Activated CD4-positive, alpha-beta T cell treated with anti-CD3 and anti-CD28 coated beads, Interleukin-2, amount 50 U/mL, for 1 hour (primary cell): ENCODE measurements around the gene HFE.
"Not testable (repeated sequence)": the region's sequence is repeated elsewhere in the genome, so short reads cannot be mapped to it uniquely, and the experiment has no call there.

ENCODE experiments used
- DNase-seq: peaks from one replicate; pipeline ENCODE4 v3.0.0-alpha.2; 2020

The HFE gene, protein sequence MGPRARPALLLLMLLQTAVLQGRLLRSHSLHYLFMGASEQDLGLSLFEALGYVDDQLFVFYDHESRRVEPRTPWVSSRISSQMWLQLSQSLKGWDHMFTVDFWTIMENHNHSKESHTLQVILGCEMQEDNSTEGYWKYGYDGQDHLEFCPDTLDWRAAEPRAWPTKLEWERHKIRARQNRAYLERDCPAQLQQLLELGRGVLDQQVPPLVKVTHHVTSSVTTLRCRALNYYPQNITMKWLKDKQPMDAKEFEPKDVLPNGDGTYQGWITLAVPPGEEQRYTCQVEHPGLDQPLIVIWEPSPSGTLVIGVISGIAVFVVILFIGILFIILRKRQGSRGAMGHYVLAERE

DNA sequence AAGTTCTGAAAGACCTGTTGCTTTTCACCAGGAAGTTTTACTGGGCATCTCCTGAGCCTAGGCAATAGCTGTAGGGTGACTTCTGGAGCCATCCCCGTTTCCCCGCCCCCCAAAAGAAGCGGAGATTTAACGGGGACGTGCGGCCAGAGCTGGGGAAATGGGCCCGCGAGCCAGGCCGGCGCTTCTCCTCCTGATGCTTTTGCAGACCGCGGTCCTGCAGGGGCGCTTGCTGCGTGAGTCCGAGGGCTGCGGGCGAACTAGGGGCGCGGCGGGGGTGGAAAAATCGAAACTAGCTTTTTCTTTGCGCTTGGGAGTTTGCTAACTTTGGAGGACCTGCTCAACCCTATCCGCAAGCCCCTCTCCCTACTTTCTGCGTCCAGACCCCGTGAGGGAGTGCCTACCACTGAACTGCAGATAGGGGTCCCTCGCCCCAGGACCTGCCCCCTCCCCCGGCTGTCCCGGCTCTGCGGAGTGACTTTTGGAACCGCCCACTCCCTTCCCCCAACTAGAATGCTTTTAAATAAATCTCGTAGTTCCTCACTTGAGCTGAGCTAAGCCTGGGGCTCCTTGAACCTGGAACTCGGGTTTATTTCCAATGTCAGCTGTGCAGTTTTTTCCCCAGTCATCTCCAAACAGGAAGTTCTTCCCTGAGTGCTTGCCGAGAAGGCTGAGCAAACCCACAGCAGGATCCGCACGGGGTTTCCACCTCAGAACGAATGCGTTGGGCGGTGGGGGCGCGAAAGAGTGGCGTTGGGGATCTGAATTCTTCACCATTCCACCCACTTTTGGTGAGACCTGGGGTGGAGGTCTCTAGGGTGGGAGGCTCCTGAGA lies at the start of gene HFE:
TSS of gene HFE (plus strand) at position 146 of the 832 bp plus-strand sequence. CDS start at position 158, 12 bp downstream.
- peak; percentile 18 for DNase-seq

DNA sequence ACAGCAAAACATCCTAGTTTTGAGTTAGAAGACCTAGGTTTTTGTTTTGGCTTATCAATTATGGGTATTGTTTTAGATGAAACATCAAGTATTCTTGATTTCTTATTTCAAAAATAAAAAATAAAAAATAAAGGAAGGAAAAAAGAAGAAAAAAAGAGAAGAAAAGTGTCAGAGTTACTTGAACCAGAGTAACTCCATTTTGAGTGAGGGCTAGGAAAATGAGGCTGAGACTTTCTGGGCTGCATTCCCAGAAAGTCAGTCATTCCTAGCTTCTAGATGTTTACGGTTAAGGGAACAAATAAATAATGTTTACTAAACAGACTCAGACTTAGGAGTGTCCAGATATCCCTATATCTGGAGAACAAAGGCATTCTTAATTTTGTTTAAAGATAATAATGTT lies 45.3 kb upstream of the HFE start:
- no peak for DNase-seq

DNA sequence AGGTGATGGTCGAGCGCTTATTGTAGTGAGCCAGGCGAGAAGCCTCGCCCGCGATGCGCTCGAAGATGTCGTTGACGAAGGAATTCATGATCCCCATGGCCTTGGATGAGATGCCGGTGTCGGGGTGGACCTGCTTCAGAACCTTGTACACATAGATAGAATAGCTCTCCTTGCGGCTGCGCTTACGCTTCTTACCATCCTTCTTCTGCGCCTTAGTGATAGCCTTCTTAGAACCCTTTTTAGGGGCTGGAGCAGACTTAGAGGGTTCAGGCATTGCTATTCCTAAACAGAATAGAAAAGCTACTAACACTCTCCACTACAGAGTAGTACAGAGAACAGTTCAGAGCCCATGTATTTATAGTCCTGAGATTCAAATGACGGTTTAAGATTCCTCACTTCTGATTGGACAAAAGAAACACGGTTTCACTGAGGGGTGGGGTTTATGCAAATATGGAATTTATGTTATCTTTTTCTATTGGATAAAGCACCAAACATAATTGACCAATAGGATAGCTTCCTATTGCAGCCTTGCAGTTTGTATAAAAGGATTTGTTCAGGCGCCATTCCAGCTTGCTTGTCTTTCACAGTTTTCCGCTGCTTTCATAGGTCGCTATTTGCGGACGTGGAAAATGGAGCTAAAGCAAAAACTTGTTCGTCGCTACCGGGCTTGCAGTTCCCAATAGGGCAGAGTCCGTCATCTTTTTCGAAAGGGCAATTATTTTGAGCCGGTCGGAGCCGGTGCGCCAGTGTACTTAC lies 43.7 kb upstream of the HFE start:
- peak; percentile 54 for DNase-seq

DNA sequence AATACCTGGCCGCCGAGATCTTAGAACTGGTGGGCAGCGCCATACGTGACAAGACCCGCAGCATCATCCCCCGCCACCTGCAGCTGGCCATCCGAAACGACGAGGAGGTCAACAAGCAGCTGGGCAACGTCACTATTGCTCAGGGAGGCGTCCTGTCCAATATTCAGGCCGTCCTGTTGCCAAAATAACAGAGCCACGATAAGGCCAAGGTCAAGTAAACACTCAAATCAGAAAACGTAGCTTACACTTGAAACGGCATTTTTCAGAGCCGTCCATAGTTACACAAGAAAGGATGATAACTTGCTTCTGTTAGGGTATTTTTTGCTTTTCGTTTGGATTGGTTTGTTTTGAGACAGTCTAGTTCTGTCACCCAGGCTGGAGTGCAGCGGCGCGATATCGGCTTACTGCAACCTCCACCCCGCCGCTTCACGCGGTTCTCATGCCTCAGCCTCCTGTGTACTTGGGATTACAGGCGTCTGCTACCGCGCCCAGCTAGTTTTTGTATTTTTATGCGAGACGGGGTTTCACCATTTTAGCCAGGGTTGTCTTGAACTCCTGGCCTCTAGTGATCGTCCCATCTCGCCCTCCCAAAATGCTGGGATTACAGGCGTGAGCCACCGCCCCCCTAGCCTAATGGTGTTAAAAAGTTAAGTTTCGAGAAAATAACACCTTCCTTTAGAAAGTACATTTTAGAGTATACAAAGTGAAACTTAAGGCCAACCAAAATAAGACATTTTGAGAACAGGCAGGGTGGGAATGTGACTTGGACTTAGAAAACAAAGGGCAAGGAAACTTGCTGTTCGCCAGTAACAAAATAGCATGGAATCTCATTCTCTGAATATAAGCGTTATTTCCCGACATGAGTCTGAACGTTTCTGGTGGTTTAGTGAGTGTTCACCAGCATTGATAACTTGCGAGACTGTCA lies 42.8 kb upstream of the HFE start:
- peak; percentile 31 for DNase-seq

DNA sequence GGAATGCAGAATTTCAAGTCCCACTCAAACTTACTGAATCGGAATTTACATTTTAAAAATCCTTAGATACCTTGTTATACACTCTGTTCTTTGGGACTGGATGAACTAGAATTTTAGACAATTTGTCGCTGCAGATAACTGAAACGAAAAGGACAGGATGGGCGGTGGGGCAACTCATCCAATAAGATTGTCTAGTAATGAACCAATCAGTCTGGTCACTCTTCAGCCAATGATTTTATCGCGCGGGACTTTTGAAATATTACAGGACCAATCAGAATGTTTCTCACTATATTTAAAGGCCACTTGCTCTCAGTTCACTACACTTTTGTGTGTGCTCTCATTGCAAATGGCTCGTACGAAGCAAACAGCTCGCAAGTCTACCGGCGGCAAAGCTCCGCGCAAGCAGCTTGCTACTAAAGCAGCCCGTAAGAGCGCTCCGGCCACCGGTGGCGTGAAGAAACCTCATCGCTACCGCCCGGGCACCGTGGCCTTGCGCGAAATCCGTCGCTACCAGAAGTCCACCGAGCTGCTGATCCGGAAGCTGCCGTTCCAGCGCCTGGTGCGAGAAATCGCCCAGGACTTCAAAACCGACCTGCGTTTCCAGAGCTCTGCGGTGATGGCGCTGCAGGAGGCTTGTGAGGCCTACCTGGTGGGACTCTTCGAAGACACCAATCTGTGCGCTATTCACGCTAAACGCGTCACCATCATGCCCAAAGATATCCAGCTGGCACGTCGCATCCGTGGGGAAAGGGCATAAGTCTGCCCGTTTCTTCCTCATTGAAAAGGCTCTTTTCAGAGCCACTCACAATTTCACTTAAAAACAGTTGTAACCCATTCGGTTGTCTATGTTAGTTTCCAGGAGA lies 41.9 kb upstream of the HFE start:
- peak; percentile 64 for DNase-seq

DNA sequence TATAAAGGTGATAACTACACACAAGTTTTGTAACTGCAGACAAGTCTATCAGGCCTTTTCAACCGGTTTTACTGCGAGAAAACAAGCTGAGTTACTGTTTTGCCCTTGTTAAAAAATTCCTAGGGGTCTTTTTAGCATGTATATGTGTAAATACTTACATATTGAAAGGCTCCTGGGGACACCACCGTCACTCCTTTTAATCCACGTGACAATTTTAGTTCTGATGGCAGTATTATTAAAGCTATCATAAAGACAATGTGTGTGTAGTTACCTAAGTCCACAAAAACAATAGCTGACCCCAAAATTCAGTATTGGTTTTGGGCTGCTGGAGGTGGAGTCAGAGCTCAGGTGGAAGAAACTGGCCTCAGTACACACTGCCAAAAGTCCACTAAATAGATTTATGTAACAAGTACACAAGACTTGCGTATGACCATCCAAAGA lies 41.3 kb upstream of the HFE start:
- no peak for DNase-seq

DNA sequence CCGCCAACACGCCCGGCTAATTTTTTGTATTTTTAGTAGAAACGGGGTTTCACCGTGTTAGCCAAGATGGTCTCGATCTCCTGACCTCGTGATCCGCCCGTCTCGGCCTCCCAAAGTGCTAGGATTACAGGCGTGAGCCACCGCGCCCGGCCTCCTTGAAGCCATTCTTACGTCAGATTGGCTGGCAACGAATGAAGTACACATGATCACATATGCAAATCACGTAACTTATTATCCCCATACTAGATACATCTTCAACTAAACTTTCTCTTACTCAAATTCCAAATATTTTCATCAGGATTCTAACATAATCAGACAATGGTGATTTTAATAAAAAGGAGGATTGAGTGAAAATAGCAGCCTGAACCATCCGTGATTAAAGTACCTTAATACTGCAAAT lies 39.9 kb upstream of the HFE start:
- not testable (repeated sequence) for DNase-seq

DNA sequence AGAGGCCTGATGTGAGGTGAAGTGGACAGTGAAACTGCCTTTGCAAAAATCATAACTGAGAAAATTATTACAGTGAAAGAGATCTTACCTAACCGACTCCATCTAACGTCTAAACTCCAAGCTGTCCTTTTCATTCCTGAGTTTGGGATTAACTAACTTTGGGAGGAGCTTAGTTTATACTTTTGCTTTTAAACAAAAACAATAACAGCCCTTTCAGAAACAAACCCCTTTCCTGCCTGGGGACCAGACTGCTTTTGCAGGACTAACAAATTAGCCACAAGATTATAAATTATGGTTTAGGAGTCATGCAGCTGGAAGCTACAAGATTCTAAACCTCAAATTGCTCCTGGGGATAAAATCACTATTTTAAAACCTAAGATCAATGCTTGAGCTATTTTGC lies 38.6 kb upstream of the HFE start:
- no peak for DNase-seq

DNA sequence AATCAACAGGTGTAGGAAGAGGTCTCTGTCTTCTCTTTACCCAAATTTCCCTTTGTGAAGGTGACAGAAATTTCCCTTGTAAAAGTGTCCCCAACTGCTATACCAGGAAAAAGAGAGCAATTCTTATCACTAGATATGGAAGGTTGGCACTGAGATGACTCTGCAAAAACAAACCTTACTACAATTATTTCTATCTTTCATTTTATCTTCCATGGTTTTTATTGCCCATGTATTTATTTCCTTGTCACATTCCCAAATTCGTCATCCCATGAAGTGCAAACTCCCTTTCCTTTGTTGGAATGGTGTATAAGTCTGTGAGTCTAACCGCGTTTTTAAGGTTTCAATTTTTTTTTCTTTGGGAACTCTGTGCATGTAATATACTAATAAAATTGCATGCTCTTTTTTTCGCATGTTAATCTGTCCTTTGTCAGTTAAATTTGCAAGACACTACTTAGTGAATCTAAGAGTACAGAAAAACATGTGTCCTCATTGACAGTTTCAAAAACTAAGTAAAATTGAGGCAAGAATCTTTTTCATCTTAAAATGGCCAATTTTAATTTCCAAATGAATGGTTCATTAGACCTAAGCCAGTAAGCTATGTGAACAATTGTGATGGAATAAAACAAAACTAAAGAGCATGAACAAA lies 35.4 kb upstream of the HFE start:
- no peak for DNase-seq

DNA sequence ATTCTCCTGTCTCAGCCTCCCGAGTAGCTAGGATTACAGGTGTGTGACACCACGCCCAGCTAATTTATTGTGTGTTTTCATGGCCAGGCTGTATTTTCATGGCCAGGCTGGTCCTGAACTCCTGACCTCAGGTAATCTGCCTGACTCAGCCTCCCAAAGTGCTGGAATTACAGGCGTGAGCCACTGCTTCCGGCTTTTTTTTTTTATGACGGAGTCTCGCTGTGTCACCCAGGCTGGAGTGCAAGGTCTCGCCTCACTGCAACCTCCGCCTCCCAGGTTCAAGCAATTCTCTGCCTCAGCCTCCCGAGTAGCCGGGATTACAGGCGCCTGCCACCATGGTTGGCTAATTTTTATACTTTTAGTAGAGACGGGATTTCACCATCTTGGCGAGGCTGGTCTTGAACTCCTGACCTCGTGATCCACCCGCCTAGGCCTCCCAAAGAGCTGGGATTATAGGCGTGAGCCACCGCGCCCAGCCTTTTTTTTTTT lies 34.4 kb upstream of the HFE start:
- not testable (repeated sequence) for DNase-seq

DNA sequence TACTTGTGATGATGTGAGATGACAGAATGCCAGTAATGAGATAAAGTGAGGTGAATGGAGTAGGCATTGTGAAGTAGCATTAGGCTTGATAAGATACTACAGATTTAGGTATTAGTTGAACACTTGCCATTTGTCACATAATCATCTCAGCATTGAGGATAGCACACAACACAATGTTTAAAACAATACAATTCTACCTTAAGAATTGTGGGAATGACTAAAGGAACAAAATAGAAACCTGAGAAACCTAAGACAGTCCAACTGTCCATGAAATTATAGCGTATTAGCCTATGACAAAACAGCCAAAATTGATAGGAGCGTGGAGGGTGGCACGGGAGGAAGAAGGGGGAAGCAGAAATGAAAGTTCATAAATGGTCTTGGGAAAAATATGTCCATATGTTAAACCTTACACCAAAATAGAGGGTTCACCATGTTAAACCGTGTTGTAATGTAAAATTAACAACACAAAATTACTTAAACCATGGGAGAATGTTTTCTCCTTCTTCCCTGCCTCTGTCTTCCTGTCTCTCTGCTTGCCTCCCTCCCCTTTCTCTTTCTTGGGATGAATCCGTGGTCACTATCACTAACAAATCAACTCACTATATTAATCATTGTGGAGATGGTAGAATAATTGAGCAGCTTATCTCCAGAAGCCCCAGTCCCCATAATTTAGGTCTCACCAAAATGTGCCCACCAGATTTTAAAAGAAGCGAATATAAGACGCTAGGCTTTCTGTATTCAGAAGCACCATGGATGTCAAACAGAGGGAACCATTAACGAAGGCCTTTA lies 33.0 kb upstream of the HFE start:
- DNase-seq = no peak

DNA sequence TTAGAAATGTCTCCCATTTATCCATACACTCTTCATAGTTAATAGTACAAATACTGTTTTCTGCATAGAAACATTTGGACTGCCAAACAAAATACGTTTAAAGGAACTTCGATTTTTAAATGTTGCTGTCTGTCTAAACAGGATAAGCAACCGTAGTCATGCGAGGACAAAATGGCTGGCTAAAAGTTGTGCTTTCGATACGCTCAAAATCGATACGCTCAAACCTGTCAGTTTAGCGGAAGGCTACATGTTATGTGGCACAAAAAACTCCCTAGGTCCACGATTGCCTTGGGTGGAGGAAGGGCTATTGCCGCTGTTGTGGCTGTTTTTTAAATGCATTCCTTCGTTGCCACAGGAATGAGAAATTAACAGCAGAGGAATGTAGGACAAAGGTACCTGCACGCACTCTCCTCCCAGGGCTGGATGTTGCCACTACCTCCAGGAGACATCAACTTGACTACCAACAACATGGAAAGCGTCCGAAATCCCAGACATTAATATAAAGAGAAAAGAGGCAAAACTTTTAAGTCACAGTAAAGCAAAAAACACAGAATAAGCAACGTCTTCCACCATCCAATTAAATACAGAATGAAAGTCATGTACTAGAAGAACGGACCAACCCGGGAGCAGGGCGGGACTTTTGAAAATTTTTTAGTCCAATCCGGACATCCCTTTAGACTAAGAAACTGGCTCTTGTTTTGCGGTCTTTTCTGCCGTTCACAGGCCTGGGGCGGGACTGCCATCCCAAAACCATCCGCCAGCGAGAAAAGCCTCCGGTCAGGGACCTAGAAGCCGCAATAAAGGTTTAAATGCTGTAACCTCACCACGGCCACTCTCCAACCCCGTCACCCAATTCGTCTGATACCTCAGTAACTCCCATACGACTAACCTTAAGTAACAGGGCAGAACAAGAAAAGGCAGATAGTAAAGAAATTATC lies 32.2 kb upstream of the HFE start:
- peak; percentile 74 for DNase-seq

DNA sequence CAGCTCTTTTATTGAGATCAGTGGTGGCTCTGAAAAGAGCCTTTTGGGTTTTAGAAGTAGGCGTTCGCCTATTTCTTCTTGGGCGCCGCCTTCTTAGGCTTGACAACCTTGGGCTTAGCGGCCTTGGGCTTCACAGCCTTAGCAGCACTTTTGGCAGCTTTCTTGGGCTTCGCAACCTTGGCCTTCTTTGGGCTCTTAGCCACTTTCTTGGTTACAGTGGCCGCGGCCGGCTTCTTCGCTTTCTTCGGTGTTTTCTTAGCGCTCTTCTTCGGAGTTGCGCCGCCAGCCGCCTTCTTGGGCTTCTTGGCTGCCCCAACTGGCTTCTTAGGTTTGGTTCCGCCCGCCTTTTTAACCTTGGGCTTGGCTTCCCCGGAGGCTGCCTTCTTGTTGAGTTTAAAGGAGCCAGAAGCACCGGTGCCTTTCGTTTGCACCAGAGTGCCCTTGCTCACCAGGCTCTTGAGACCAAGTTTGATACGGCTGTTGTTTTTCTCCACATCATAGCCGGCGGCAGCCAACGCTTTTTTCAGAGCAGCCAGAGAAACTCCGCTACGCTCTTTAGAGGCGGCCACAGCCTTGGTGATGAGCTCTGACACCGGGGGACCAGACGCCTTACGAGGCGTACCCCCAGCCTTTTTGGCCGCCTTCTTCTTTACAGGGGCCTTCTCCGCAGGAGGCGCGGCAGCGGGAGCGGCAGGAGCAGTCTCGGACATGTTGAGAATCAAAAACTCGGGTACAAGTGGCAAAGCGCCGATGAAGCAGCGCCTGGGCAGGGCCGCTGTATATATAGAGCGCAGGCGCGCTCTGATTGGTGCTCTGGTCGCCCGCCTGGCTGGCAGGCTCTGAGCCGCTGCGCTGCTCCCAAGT lies 31.3 kb upstream of the HFE start:
- peak; percentile 79 for DNase-seq

DNA sequence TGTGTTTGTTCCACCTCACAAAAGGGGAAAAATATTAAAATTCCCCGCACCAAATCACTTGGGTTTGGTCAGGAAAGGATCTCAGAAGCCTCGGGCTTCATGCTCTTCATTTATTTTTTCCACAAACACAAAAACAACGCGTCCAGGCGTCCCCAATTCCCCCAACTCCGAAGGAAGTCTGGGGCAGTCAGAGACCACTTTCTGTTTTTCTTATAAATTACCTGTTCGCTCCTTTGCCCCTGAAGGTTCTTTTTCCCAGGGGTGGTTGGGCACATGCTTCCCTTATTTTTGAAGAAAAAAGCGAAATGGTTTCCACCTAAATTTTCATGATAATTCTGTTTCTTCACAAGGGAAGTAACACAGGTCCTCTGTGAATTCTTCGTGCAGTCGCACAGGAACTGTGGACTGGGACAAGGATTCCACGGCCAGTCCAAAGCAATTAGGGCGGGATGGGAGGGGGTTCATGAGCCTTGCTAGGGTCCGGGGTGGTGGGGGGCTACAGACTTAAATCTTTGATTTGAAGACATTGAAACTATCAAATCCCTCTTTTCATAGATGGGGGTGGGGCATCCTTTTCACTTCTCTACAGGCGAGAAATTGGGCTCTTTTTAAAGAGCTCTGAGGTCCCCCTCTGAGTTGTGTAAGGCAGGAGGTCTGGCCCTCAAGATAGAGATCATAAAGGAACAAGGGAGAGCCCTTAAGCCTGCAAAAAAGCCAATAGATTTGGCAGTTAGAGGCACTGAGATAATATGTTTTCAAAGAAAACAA lies 30.5 kb upstream of the HFE start:
- DNase-seq = no peak

DNA sequence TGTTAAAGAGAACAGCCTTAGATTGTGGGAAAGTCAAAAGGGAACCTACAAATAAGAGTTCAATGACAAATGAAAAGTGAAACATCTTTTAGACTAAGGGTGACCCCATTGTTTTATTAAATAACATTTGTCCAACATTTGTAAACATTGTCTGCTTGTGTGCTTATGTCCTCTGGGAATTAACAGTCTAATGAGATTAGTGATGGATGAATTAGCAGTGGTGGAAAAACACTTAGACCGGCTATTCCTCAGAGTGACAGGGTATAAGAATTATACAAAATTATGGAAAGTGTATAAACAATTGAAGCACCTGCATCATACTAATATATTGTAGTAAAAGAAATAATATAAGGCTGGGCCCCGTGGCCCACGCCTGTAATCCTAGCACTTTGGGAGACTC lies 29.3 kb upstream of the HFE start:
- no peak for DNase-seq

DNA sequence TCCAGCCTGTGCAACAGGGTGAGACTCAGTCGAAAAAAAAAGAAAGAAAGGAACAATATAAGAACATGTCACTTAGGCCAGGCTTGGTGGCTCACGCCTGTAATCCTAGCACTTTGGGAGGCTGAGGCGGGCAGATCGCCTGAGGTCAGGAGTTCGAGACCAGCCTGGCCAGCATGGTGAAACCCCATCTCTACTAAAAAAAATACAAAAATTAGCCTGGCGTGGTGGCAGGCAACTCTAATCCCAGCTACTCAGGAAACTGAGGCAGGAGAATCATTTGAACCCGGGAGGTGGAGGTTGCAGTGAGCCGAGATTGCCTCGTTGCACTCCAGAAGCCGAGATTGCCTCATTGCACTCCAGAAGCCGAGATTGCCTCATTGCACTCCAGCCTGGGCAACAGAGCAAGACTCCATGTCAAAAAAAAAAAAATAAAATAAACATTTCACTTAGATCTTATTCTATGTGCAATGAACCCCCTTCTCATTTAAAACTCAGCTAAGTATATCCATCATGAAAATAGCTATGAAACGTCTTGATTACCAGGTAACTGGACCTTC lies 28.7 kb upstream of the HFE start:
- not testable (repeated sequence) for DNase-seq
